ENCODE results near the gene PSMC1. TPM values are rescaled to one million over a fixed set of nuclear protein-coding genes. Genes with fewer than 3 reads are reported as not detected.

The PSMC1 gene
- total and polyA plus RNA-seq, 10 of the 15 experiments (the other 5 are each of a cell fraction or from before 2014, with no cell fraction given), result 97.4 to 286 (median 209) TPM

GRCh38 chr14:90291699-90292098 is 35.3 kb downstream of the PSMC1 start (continued):
- TF ChIP-seq ZNF24 (IDR thresholded peaks at IDR 0.05) (no peak), CHD4 (IDR thresholded peaks at IDR 0.05) (no peak), ATF3 (IDR thresholded peaks at IDR 0.05; ENCODE audit: borderline replicate concordance, extremely low read depth, low read depth, low read length) (no peak), KDM1A (IDR thresholded peaks at IDR 0.05; ENCODE audit: borderline replicate concordance) (no peak), NFYB (IDR thresholded peaks at IDR 0.05; ENCODE audit: insufficient read depth, low read depth, low read length) (no peak), KLF5 (IDR thresholded peaks at IDR 0.05; ENCODE audit: partially characterized antibody) (no peak)

GRCh38 chr14:90293766-90294730 is 37.7 kb downstream of the PSMC1 start:
- TF ChIP-seq IKZF1 (conservative IDR thresholded peaks at IDR 0.05) (no peak), NFIC (IDR thresholded peaks at IDR 0.05; ENCODE audit: low read depth, low read length) (no peak), NR2F1 (conservative IDR thresholded peaks at IDR 0.05) (no peak)
- DNase-seq (ENCODE audit: low read depth, low spot score) (no peak), FAIRE-seq (no peak), ATAC-seq (no peak)
- H3K27ac ChIP-seq (ENCODE audit: control insufficient read depth, insufficient read depth), result no peak overlapping the region
- H3K36me3 ChIP-seq (ENCODE audit: control insufficient read depth in 2 of 2, insufficient read depth in 2 of 2, low read length in 1 of 2), result peaks cover 8 to 19% of the 10 kb centered on the region in 2 experiments
- ChIA-PET RAD21 (ENCODE audit: unreplicated experiment) (no interaction called here), SMC1A (ENCODE audit: uncharacterized antibody, unreplicated experiment) (no interaction called here), CTCF (no interaction called here), POLR2A (no interaction called here)
- no peaks in the 10 kb centered on the region for H3K79me2 ChIP-seq (ENCODE audit: control insufficient read depth, insufficient read depth, low read length)
- H3K4me2 ChIP-seq (ENCODE audit: control insufficient read depth, insufficient read depth), result no peak overlapping the region
- no peaks in the 10 kb centered on the region for H3K27me3 ChIP-seq (replicated peaks in 1 of 2; ENCODE audit: control insufficient read depth in 2 of 2, insufficient read depth in 2 of 2, low read length in 1 of 2)
- no peak overlapping the region for H3K9ac ChIP-seq (ENCODE audit: control insufficient read depth, insufficient read depth, low read length)
- no peaks in the 10 kb centered on the region for H3K4me1 ChIP-seq (ENCODE audit: control insufficient read depth, insufficient read depth, low read length)
- no peak overlapping the region for H2AFZ ChIP-seq (ENCODE audit: control insufficient read depth, low read depth, low read length)
- H4K20me1 ChIP-seq (ENCODE audit: control insufficient read depth, insufficient read depth), result no peaks in the 10 kb centered on the region
- in situ Hi-C loops (cut with MboI) (no loop called here), intact Hi-C loops (cut with micrococcal nuclease; ENCODE audit: unreplicated experiment) (no loop called here)
- WGBS (ENCODE audit: insufficient coverage, insufficient replicate concordance, low lambda C conversion rate, missing lambda C conversion rate), result 96% methylated on average over 11 of the region's 11 CpGs
- H3K4me3 ChIP-seq, result no peak overlapping the region
- no peaks in the 10 kb centered on the region for H3K9me3 ChIP-seq (replicated peaks; ENCODE audit: control insufficient read depth, insufficient read depth, low read length)
- no TSS peak for BruUV-seq (replicated peaks)
